HG03457 (cell line): ENCODE results near the gene PRSS53.
"Not testable (repeated sequence)": the region's sequence is repeated elsewhere in the genome, so short reads cannot be mapped to it uniquely, and the experiment has no call there.

Experiments used
- ATAC-seq: cut with Tn5 transposase; IDR thresholded peaks from one replicate; pipeline ENCODE4 v1.9.1; 2021; ENCODE audit warnings: moderate number of reproducible peaks; ENCODE audit not compliant: unreplicated experiment

PRSS53 gene

DNA sequence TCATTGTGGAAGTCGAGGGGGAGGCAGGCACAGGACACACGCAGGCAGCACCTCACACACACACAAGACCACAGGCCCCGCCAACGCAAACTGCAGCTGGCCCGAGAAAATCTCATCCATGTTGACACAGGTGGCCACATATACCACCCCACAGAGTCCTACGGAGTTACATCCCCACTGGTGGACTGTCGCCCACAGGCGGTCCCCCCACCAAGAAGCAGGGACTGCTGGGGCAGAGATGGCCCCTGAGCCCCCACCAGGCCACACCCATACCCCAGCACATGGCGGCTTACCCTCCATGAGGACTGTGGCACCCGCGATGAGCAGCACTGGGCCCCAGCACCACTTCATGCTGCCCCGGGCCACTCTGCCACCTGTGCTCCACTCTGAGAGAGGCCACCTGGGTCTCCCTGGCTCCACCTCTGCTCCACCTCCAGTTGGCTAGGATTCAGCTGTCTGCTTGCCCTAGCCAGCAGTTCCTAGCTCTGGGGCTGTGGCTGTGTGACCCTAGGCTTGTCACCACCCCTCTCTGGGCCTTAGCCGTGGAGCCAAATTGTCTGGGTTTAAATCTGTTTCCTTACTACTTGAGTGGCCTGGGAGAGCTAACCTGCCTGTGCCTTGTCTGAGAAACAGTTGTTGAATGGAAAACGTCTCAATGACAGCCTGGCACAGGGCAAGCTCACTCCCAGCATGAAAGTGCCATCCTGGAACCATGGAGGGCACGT lies at the start of gene PRSS53:
PRSS53 (minus strand) TSS at position 485 of the 725 bp plus-strand sequence; CDS start at position 351, 134 bp downstream.
- no peak for ATAC-seq

GRCh38 chr16:31136822-31137499 lies 48.2 kb upstream of the PRSS53 start:
- not testable (repeated sequence) for ATAC-seq

DNA sequence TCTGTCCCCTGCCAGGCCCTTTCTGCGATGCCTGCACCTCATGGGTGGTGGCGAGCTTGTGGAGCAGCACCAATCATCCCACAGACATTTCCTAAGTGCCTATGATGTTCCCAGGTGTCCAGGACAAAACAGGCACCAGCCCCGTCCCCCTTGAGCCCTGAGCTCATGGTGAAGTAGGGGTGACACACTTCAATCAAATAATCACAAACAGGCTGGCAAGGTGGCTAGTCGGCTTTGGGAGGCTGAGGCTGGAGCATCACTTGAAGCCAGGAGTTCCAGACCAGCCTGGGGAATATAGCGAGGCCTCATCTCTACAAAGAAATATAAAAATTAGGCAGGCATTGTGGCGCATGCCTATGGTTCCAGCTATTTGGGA lies 47.5 kb upstream of the PRSS53 start:
- ATAC-seq: no peak

GRCh38 chr16:31135535-31136286 lies 47.0 kb upstream of the PRSS53 start, which contains the start of gene PRSS8:
TSS of gene PRSS8 (minus strand) at chr16:31135727. CDS start at chr16:31135498, 229 bp downstream.
- ATAC-seq: no peak

GRCh38 chr16:31134625-31135534 lies 46.1 kb upstream of the PRSS53 start:
- no peak for ATAC-seq

DNA sequence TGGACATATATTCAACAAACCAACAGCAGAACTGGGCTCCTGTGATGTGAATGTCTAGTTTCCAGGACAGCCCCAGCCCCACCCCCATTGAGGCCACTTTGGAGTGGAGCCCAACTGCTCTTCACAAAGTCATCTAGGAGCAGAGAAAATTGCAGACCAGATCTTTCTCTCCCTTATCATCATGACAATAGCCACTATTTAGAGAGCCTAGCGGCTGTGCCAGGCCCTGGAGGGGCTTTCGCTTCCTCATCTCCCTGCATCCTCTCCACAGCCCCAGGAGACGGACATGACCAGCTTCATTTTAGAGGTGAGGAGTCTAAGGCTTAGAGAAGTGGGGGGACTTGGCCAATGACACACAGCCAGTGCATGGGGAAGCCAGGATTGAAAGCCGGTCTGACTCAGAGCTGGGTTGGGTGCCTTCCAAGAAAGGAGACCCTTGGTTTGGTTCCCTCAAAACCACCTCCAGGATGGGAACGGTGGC lies 45.4 kb upstream of the PRSS53 start:
- ATAC-seq: no peak

GRCh38 chr16:31133046-31133501 lies 44.3 kb upstream of the PRSS53 start:
- no peak for ATAC-seq

GRCh38 chr16:31132303-31132979 lies 43.7 kb upstream of the PRSS53 start:
- no peak for ATAC-seq

- no peak for ATAC-seq
Measured at GRCh38 chr16:31131841-31132271, 43.1 kb upstream of the PRSS53 start.

GRCh38 chr16:31131416-31131815 lies 42.7 kb upstream of the PRSS53 start:
- no peak for ATAC-seq

- ATAC-seq: no peak
Measured at GRCh38 chr16:31130899-31131298, 42.2 kb upstream of the PRSS53 start.

- ATAC-seq: no peak
Measured at GRCh38 chr16:31130336-31130891, 41.7 kb upstream of the PRSS53 start.

DNA sequence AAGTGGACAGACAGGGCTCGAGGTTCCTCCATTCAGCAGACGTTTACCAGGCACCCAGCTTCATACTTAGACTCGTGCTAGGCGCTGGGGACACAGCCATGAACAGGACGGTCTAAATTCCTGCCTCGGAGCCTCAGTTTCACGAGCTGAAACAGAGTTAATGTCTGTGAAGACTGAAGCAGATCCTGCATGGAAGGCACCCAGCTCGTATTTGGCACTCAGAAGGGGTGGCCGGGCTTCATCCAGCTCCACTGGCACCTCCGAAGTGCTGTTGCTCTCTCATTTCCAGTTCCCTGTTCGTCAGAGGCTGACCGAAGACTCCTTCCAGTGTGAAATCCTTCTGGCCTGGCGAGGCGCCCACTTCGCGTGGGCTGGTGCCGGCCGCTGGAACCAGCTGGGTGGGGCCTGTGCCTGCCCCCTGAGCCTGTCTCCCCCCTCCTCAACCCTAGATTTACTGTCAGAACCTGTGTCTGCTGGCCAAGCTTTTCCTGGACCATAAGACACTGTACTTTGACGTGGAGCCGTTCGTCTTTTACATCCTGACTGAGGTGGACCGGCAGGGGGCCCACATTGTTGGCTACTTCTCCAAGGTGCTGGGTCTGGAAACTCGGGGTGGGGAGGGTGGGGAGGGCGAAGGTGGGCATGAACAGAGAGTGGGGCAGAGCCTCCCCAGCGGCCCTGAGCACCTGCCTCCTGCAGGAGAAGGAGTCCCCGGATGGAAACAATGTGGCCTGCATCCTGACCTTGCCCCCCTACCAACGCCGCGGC lies 41.0 kb upstream of the PRSS53 start:
- ATAC-seq: no peak

DNA sequence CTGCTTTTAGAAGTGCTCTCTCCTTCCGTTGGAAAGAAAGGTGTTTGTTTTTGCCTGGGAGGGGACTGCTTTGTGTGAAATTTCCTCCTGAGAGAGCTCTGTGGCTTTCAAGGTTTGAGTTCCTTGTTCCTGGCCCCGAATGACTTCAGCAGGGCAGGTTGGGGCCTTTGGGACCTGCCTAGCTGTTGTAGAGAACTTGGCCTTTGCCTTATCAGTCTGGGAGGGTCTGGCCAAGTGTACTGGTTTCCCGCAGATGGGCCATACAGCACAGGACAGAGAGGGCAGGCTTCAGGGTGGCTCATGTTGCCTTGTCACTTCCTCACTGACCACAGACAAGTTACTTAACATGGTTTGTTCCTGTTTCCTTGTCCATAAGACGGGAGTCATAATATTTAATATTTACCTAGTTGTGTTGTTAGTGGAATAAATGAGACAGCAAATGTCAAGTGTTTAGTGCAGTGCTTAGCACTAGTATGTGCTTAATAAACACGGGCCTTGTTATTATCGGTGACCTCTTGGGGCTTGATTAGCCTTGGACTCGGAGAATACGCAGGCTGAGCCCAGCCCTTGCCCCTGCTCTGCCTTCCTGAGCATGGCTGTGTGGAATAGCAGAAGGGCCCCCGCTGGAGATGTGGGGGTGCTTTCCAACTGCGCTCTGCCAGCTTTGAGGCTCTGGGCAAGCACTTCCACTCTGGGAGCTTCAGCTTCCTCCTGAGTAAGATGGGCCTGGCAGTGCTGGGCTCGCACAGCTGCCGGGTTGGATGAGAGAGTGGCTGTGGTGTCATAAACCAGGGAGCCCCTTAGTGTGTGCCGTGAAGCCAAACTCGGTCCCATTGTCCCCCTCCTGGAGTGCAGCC lies 40.2 kb upstream of the PRSS53 start:
- no peak for ATAC-seq

- no peak for ATAC-seq
Measured at GRCh38 chr16:31127182-31127581, 38.4 kb upstream of the PRSS53 start.

GRCh38 chr16:31125844-31126243 lies 37.1 kb upstream of the PRSS53 start:
- ATAC-seq: no peak

DNA sequence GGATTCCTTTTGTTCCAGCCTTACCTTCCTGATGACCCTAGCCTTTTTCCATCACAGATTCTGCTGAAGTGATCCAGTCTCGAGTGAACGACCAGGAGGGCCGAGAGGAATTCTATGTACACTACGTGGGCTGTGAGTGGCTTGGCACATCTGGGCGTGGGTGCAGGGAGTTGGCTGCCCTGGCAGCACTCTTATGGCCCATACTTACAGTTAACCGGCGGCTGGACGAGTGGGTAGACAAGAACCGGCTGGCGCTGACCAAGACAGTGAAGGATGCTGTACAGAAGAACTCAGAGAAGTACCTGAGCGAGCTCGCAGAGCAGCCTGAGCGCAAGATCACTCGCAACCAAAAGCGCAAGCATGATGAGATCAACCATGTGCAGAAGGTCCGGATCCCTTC lies 31.4 kb upstream of the PRSS53 start:
- ATAC-seq: no peak
